ENCODE measurements around the gene PHB1.

GRCh38 chr17:49357516-49357915, 57.2 kb downstream of the PHB1 start:
- no peak for TF ChIP-seq CTCF (tag by site-specific recombination; IDR thresholded peaks at IDR 0.05)
- TF ChIP-seq ZNF274 (IDR thresholded peaks at IDR 0.05; ENCODE audit: low read length): no peak
- no peak for TF ChIP-seq ZNF274 (tag by site-specific recombination; IDR thresholded peaks at IDR 0.05; ENCODE audit: borderline replicate concordance)
- no peak for TF ChIP-seq ZFP3 (tag by site-specific recombination; IDR thresholded peaks at IDR 0.05; ENCODE audit: low read depth)
- TF ChIP-seq ZSCAN4 (tag by site-specific recombination; IDR thresholded peaks at IDR 0.05): no peak
- TF ChIP-seq ZBTB7A (tag by site-specific recombination; IDR thresholded peaks at IDR 0.05; ENCODE audit: low read depth): no peak
- TF ChIP-seq YY1 (tag by site-specific recombination; IDR thresholded peaks at IDR 0.05): no peak
- TF ChIP-seq REST (tag by site-specific recombination; IDR thresholded peaks at IDR 0.05): no peak
- TF ChIP-seq KLF10 (tag by site-specific recombination; IDR thresholded peaks at IDR 0.05): no peak
- no peak for TF ChIP-seq ZNF302 (tag by site-specific recombination; IDR thresholded peaks at IDR 0.05; ENCODE audit: low read depth)
